Kidney glomerular epithelial cell (primary cell): Measurements from ENCODE around the gene EFCAB8.
"Not testable (repeated sequence)": the region's sequence is repeated elsewhere in the genome, so short reads cannot be mapped to it uniquely, and the experiment has no call there.

Experiments
- DNase-seq: peaks from one replicate; lab custom pipeline; 2025; lab: John Stamatoyannopoulos, UW

The EFCAB8 gene

DNA sequence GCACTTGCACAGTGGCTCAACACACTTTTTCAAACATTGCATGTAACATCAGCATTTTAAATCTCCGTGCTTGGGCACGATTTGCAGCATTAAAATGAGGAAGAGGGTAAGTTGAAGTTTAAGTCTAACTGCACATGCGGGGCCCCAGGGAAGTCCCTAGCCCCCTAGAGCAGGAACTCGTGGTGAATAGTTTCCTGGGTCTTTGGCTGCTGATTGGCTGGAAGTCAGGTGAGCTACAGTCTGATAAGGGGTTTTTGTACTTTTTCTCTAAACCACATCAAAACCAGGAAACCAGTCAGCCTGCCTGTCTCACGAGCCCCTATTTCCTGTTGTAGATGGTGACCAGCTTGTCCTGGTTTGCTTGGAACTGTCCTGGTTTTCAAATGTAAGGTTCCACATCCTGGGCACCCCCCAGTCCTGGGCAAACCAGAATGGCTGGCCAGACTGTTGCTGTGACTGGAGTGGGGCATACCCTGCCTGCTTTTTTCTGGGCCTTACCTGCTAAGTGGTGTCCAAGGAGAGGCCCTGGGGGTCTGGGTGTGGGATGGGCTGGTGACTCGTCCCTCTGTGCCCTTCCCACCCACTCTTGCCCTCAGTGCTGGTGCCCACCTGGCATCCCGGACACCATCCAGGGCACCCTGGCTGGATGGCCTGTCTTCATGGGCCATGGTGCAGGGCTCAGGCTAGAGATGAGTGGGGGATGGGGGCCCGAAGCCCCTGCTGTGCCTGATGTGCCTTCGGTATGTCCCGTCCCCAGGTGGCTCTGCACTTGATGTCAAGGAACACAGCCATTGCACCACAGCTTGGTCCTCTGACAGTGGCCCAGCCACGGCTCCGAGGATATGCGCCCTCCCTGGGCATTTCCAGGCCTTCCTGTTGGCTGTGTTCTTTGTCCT lies 113.7 kb downstream of the EFCAB8 start:
- no peak for DNase-seq

DNA sequence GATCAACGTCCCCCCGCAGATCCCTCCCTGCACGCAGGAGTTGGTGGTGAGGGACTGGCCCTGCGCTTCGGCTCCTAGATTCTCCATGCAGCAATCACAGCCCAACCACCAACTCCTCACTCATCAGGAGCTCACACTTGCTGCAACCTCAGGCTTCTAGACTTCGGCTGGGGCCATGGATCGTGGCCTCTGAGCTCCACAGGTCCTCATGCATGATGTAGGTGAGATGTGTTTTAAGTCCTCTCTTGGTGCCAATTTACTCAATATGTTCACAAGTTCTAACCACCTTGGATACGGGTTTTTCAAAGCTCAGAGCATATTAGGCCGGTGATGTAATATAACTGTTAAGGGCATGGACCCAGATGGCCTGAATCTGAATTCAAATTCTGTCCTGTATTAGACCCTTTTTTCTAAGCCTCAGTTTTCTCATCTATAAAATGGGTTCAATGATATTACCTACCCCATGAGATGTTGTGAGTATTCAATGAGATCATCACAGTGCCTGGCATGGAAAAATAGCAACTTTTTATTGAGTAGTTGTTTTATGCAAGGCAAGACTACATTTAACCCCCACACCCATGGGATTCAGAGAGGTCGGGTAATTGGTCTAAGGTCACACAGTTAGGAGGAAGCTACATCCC lies 114.5 kb downstream of the EFCAB8 start:
- DNase-seq = no peak

DNA sequence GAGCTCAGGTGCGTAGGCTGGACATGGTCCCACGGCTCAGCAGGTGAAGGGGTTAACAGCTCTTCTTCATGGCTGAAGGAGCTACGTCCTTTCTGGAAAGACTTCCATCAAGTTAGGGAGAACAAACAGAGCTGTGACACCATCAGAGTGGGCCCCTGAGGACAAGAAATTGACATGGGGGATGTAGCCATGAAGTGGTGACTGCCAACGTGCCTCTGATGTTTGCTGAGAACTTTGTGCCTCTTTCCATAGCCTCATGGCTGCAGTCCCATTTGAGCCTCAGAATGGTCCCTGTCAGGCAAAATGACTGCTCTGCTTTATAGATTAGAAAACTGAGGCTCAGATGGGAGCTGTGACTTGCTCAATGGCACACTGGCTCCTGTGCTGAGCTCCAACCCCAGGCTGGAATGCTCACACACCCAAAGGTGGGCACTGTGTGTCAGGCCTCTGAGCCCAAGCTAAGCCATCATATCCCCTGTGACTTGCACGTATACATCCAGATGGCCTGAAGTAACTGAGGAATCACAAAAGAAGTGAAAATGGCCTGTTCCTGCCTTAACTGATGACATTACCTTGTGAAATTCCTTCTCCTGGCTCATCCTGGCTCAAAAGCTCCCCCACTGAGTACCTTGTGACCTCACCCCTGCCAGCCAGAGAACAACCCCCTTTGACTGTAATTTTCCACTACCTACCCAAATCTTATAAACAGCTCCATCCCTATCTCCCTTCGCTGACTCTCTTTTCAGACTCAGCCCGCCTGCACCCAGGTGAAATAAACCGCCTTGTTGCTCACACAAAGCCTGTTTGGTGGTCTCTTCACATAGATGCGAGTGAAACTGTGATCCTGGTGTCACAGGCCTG lies 115.7 kb downstream of the EFCAB8 start:
- not testable (repeated sequence) for DNase-seq

DNA sequence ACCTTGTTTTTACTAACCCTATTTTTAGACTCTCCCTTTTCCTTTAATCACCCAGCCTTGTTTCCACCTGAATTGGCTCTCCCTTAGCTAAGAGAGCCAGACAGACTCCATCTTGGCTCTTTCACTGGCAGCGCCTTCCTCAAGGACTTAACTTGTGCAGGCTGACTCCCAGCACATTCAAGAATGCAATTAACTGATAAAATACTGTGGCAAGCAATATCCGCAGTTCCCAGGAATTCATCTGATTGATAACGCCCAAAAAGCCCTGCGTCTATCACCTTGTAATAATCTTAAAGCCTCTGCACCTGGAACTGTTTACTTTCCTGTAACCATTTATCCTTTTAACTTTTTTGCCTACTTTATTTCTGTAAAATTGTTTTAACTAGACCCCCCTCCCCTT lies 116.4 kb downstream of the EFCAB8 start:
- not testable (repeated sequence) for DNase-seq

DNA sequence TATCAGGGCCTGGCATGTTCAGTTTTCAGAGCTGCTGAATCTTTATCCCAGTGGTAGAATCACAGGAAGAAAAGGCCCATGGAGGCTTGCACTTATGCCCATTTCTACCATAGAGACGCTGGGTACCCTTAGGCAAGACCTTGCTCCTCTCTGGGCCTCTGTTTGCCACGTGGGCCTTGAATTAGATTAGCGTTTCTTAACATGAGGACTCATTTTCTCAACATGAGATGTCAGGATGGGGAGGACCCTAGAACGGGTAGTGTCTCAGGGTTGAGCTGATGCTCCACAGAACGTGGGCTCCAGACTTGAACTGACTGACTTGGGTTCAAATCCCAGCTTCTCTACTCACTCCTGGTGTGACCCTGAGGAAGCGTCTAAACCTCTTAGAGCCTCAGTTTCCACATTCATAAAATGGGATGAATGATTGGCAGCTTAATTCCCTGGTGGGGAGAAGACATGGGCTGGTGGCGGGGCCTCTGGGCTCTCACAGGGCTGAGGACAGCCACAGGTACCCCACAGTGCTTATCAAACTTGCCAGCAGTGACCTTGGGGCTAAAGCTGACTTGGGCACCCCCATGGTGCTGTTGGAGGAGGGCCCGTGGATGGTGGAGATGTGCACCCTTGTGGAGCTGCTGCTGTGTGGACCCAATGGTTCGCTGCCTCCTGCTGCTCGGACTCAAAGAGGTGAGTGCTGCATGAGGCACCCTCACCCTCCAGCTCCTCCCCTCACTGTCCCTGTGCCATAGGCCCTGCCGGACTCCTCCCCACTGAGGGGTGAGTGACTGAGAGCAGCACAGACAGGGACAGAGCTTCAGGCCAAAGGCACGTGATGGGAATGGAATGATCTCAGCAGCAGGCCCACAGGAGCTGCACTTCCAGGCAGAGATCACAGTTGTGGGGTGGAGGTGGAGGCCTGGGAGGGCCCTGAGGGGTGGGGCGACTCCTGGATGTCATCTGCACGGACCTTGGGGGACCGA lies 117.3 kb downstream of the EFCAB8 start:
- no peak for DNase-seq

DNA sequence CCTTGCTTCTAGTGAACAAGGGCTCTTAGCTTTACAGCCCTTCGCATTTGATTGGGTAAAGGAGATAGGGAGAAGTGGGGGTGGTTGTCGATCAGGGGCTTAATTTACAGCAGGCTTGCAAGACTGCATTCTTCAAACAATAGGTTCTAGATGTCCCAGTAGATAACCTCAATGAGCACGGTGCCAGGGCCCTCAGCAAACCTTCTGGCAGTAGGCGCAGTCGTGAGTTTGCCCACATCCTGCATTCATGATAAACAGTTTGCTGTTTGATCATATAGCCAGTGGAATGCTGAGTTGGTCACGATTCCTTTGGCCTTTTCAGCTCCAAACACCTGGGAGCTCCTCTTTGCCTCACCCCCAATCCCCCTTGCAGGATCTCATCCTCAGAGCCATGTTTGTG lies 118.0 kb downstream of the EFCAB8 start:
- no peak for DNase-seq

DNA sequence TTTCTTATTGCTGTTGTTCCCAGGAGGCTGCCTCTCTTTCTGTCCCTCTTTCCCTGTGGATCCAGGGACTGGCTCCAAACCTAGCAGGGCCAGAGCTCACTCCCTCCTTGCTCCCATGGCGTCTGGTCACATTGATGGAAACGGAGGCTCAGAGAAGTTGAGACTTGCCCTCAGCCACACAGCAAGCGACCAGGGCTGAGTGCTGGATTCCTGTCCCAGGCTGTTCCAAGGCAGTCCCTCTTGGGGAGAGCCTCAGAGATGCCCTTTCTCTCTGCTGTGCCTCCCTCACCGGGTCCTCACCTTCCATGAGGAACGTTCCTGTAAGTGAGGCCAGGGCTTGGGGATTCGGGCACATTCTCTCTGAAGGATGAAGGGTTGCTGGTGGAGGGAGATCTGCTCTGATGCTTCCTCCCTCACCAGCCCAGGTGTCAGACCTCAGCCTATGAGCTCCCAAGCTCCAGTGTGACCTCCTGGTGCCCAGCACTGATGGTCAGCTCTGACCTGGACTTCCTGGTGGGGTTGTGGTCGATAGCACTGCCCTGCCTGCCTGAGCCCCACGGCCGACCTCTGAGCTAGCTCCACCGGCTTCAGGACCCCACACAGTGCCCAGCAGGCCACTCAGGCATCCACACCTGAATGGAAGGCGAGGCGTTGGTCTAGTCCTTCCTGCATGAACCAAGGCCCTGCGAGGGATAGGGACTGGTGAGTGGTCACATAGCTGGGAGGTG lies 118.7 kb downstream of the EFCAB8 start:
- DNase-seq = no peak

DNA sequence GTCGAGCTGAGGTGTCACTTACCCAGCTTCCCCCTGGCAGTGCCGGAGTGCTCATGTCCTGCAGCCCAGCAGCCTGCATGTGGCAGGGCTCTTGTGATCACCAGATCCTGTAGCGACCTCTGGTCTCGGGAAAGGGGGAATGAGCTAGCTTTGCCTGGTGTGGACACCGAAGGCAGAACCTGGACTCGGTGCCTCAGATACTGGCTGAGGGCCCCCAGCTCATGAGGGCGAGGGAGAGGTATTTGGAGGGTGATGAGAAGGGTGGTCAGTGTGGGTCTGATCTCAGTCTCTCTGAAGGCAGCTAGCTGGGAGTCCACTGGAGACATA lies 119.2 kb downstream of the EFCAB8 start:
- no peak for DNase-seq

DNA sequence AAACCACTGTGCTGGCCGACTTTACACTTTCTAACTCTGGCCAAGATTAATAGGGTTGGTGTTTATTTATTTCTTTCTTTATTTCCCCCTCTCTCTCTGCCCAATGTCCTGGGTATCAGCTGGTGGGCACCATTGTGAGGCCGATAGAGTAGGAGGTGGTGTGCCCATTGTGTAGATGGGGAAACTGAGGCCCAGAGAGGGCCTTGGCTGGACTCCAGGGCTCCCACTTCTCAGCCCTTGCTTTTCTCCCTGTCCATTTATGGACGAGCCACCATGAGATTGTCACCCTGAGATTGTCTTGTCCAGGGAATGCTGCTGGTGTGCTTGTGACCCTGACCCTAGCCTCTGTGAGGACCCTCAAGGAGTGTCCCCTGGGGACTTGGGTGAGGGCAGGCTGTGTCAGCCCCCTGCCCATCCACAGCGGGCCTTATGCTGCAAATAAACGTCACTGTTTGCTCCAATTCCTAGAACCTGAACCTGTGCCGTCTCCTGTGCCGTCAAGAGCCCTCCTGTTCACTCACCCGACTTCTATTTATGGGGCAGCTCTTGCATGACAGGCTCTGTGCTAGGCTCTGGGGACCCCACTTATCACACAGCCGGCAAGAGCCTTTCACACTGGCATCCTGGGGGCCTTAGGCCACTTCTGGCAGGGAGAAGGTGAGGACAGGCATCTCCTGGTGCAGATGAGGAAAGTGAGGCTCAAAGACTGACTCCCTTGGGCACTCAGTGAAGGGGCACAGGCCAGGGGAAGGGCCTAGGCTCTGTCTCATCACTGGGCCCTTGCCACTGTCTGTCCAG lies 120.7 kb downstream of the EFCAB8 start:
- DNase-seq = no peak

DNA sequence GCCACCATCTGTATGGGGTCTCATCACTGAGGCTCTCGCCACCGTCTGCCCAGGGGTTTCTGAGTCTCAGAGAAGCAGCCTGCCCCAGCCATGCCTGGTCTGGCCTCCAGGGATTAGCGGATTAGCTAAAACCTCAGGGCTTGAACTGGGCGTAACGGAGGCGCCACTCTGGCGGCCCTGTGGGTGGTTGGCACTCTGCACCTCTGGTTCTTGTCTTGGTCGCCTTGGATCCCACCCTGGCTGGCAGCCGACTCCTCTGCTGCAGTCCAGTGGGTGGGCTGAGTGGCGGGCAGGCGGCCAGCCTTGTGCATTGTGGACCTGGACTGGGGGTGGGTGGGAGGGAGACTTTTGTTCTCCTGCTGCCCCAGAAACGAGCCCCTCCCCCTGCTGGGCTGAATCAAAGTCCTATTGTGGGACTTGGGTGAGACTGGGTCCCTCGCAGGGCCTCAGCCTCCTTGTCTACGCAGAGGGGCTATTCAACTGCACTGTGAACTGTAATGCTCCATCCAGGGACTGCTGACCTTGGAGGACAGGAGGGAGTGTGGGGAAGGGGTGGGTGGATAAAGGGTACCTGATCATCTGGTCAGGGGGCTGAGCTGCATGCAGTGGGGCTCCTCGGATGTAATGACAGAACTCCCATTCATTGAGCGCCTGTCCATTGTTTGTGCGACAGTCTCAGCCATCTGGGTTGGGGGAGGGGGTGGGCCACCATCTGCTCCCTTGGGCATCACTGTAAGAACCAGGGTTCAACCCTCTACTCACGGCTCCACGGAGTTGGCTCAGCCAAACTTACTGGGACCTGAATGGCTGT lies 121.6 kb downstream of the EFCAB8 start:
- no peak for DNase-seq

DNA sequence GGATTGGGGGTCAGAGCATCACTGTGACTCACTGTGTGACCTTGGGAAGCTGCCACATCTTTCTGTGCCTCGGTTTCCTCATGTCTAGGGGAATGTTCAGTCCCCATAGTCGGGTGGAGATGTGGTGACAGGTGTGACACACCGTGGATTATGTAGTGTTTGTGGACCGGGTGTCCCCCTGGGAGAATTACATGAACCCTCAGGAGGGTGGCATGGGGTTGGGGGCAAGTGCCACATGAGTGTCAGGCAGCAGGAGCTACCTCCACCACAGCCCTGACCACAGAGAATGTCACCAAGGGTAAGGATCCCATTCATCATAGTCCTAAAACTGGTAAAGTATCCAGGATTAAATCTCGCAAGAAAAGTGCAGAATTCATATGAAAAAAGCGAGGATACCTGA lies 122.3 kb downstream of the EFCAB8 start:
- no peak for DNase-seq

DNA sequence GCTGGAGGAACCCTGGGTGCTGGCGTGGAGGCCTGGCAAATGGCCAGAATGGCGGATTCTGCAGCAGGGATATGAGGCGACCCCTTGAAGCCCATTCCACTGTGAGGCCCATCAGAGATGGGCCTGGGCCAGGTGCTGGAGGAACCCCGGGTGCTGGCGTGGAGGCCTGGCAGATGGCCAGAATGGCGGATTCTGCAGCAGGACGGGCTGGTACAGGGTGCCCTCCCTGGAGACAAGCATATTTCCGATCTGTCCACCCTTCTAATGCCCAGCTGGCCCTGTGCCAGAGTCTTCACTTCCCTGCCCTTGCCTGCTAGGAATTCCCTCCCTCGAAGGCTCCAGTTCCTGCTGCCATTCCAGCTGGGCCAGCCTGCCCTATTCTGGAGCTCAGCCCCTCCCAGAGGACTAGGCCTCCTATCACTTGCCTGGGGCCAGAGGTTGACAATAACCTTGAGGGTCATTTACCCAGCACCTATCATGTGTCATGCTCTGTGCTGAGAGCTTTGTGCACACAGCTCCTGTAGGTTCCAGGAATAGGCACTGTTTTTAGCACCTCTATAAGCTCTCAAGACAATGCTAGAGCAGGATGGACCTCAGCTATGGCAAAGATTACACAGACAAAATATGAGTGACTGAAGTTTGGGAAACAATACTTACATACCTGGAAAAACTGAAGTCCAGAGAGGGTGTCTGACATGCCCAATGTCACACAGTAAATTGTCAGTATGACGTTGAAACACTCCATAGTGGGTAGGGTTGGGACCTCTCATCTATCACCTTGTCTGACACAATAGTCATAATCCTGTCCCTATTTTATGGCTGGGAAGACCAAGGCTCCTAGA lies 124.1 kb downstream of the EFCAB8 start:
- DNase-seq = peak; percentile 29

DNA sequence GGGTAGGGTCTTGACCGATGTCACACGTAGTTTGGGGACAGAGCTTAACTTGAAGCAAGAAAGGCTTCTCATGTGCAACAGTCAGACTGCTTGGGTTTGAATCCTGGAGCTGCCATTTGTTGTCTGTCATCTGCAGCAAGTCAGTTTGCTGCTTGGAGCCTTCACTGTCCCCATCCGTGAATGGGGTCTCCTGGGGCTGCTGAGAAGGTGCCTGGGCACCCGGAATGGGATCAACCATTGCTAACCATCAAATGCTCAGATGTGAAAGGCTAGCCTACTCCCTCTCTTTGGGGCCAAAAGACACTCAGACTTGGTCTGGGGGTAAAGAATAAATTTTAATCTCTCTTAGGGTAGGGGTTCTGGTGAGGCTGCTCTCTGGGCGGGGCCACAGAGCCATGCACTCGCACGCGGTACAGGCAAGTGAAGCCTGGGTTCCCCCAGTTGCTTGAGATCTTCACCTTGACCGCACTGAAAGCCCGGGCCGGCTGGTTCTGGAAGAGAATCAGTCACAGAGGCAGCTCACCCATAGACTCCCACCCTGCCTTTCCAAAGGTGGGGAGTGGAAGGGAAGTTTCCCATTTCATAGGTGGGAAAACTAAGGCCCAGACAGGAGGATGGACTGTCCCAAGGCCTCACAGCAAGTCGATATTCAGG lies 124.9 kb downstream of the EFCAB8 start:
- no peak for DNase-seq

DNA sequence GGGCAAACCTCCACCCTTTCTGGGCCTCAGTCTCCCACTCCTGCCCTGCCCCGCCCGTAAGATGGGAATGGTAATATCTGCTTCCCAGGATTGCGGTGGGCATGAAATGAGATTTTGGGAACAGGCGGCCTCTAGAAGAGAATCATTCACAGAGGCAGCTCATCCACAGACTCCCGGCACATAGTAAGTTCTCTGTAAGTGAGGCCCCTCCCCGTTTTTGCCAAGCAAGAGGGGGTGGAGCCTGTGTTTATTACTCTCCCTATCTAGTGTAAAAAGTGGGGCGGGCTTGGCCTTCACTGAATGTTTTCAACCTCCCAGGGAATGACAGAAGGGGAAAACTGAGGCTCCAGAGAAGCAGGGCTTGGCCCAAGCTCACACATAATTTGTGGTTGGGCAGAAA lies 125.5 kb downstream of the EFCAB8 start:
- no peak for DNase-seq

DNA sequence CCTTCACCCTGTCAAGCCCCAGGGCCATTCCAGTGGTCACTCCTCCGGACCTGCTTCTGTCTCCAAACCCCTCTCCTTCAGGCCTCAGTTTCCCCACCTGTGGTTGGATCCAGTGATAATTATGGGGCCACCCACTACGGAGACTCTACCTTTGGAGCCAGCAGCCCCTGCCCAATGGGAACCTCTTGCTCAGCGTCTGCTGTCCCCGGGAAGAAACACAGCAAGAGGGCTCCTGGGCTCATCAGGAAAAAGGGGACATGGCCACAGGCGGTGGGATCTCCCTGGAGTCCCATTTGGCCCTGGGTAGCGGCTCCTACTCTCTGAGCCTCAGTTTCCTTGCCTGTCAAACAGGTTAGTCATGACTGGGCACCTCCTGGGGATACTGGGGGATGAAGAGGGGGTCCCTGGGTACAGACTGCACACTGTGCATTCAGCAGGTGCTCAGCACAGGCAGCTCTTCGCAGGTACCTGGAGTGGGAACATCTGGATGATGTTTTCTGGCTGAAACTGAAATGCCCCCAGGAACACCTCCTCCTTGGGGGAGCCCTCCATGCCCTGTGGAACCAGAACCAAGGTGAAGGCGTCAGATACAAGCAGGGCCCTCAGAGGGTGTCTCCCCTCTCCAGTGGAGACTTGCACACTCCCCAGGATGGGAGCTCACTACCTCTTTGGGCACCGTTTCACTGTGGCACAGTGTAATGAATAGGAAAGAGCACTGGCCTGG lies 126.1 kb downstream of the EFCAB8 start:
- no peak for DNase-seq

DNA sequence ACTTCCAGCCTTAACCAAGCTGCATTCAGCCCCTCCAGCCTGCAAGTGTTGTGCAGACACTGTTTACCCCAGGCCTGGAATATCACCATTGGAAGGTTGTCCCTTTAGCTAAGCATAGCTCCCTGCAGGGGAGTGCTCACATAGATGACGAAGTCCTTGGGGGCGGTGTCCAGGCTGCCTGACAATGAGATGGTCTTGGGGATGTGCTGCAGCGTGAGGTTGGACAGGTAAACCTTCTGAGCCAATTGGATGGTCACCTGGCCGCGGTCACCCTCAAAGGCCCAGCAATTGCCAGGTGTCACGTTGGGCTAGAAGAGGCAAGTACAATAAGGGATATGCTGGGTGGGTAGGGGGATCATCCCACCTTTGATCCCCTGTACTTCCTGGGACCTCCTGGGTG lies 126.9 kb downstream of the EFCAB8 start:
- no peak for DNase-seq
